ENCODE measurements around the gene LMAN2L.

Gene LMAN2L

DNA sequence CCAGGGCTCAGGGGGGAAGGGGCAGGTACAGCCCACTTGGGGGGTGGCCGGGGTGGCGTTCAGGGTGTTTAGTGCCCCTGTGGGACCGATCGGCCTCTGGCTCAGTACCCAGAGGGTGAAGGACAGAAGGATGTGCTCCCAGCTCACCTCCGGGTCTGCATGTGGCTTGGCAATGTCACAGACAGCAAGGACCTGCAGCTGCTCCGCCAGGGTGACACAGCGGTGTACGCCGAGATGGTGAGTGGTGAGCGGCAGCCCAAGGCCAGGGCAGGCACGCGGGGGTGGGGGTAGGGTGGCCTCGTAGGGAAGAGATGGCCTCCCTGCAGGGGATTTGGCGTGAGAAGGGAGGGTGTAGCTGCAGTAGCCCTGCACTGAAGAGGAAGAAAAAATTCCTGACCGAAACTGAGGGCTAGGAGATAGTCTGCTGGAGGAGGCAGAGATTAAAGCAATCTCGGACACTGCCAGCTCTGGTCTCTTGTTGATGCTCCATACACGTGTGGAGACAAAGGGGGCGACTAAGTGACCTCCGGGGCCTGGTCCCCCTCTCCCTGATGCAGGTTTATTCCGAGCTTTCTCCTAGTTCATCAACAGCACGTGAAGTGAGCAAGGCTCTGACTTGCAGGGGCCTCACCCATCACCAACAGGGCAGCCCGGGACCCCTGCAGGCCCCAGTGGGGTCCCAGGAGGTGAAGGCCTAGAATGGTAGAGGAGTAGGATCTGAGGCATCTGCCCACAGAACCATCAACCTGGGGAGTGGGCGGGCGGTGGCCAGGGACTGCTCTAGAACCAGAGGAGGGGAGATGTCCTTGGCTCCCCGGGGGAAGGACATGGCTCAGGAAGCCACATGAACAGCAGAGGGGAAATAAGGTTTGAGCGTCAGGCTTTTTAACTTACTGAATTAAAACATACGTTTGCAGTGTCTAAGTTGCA lies 51.9 kb downstream of the LMAN2L start:
- Histone ChIP-seq H3K9ac (ENCODE audit: low read depth in 1 of 2, low read length in 2 of 2) (no peak overlapping the region), H3K4me1 (ENCODE audit: control insufficient read depth in 2 of 2, insufficient read depth in 2 of 2, low read length in 2 of 2) (no peaks in the 10 kb centered on the region), H3K27ac (ENCODE audit: low read depth in 2 of 2, low read length in 2 of 2) (no peak overlapping the region), H3K9me3 (ENCODE audit: control insufficient read depth in 2 of 2, low read length in 2 of 2) (no peaks in the 10 kb centered on the region), H3K4me3 (ENCODE audit: low read length in 2 of 2) (no peak overlapping the region), H3K36me3 (ENCODE audit: control insufficient read depth in 2 of 2, insufficient read depth in 2 of 2, low read length in 2 of 2) (no peaks in the 10 kb centered on the region), H3K27me3 (ENCODE audit: control insufficient read depth in 2 of 2, insufficient read depth in 2 of 2, low read length in 2 of 2) (no peaks in the 10 kb centered on the region)

GRCh38 chr2:96687266-96687665 lies 52.6 kb downstream of the LMAN2L start:
- H3K27ac ChIP-seq (ENCODE audit: low read depth in 2 of 2, low read length in 2 of 2) = no peak overlapping the region
- H3K4me3 ChIP-seq (ENCODE audit: low read length in 2 of 2) = no peak overlapping the region
- H3K9ac ChIP-seq (ENCODE audit: low read depth in 1 of 2, low read length in 2 of 2) = no peak overlapping the region
- H3K4me1 ChIP-seq (ENCODE audit: control insufficient read depth in 2 of 2, insufficient read depth in 2 of 2, low read length in 2 of 2) = no peaks in the 10 kb centered on the region
- no peaks in the 10 kb centered on the region for H3K27me3 ChIP-seq (ENCODE audit: control insufficient read depth in 2 of 2, insufficient read depth in 2 of 2, low read length in 2 of 2)
- H3K9me3 ChIP-seq (ENCODE audit: control insufficient read depth in 2 of 2, low read length in 2 of 2) = no peaks in the 10 kb centered on the region
- H3K36me3 ChIP-seq (ENCODE audit: control insufficient read depth in 2 of 2, insufficient read depth in 2 of 2, low read length in 2 of 2) = no peaks in the 10 kb centered on the region

DNA sequence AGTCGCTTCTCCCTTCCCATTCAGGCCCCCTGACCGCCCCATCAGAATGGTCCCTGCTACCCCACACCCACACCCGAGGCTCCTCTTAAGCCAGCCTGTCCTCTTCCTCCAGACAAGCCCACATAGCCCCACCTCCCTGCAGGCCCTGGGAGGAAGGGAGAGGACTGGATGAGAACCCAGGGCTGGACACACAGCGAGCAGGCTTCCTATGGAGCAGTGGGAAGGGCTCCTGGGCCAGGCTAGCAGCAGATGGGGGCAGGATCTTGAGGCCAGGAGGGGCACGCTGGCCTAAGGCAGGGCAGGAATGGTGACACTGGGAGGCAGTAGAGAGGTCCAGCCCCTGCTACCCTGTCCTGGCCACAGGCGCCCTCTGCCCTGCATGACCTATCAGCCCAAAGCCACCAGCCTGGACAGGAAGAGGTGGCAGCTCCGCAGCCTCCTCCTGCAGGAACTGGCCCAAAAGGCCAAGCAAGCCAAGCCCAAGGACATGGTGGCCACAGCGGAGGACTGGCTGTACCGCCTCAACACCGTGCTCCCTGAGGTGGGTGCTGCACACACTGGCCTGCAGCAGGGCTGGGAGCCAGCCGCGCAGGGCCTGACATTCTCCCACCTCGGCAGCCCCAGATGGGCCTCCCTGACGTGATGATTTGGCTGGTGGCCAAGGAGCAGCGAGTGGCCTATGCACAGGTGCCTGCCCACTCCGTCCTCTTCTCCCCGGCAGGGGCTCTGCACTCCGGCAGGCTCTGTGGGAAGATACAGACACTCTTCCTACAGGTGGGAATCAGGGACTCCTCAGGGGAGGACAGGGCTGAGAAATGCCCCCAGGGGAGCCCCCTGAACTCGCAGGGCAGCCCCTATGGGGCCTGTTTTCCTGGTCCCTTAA lies 54.0 kb downstream of the LMAN2L start:
- Histone ChIP-seq H3K27ac (ENCODE audit: low read depth in 2 of 2, low read length in 2 of 2) (no peak overlapping the region), H3K27me3 (ENCODE audit: control insufficient read depth in 2 of 2, insufficient read depth in 2 of 2, low read length in 2 of 2) (no peaks in the 10 kb centered on the region), H3K9ac (ENCODE audit: low read depth in 1 of 2, low read length in 2 of 2) (no peak overlapping the region), H3K9me3 (ENCODE audit: control insufficient read depth in 2 of 2, low read length in 2 of 2) (no peaks in the 10 kb centered on the region), H3K4me3 (ENCODE audit: low read length in 2 of 2) (no peak overlapping the region), H3K4me1 (ENCODE audit: control insufficient read depth in 2 of 2, insufficient read depth in 2 of 2, low read length in 2 of 2) (no peaks in the 10 kb centered on the region), H3K36me3 (ENCODE audit: control insufficient read depth in 2 of 2, insufficient read depth in 2 of 2, low read length in 2 of 2) (no peaks in the 10 kb centered on the region)

DNA sequence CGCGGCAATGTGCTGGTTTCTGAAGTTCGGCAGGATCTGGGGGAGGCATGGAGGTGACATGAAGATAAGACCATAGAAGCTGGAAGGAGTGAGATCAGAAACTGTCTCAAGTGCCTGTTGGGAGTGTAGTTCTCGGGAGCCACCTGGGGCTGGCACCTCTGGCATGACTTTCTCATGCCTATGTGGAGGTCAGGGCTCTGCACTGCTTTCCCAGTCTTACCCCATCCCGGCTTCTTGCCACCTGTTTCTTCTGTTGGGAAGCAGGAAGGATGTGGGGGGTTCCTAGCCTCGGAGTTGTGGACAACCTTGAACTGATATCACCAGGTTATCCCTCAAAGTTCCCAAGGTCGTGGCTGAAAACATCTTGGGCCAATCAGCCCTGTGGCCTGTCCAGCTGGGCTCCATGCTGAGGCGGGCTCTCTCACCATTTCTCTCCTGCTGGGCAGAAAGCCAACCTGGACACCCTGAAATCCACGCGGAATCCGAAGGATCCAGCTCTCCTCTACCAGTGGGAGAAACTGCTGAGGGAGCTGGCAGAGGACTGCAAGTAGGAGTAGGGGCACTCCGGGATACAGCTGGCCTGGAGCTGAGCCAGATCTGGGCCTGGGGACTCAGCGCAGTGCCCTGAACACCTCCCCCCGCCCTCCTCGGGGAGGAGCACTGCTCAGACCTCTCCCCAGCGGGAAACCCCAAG lies 54.8 kb downstream of the LMAN2L start:
- no peak overlapping the region for H3K27ac ChIP-seq (ENCODE audit: low read depth in 2 of 2, low read length in 2 of 2)
- no peak overlapping the region for H3K4me3 ChIP-seq (ENCODE audit: low read length in 2 of 2)
- peaks cover 0 to 3% of the 10 kb centered on the region in 2 donors for H3K4me1 ChIP-seq (ENCODE audit: control insufficient read depth in 2 of 2, insufficient read depth in 2 of 2, low read length in 2 of 2)
- H3K36me3 ChIP-seq (ENCODE audit: control insufficient read depth in 2 of 2, insufficient read depth in 2 of 2, low read length in 2 of 2) = no peaks in the 10 kb centered on the region
- no peaks in the 10 kb centered on the region for H3K9me3 ChIP-seq (ENCODE audit: control insufficient read depth in 2 of 2, low read length in 2 of 2)
- no peak overlapping the region for H3K9ac ChIP-seq (ENCODE audit: low read depth in 1 of 2, low read length in 2 of 2)
- H3K27me3 ChIP-seq (ENCODE audit: control insufficient read depth in 2 of 2, insufficient read depth in 2 of 2, low read length in 2 of 2) = no peaks in the 10 kb centered on the region

GRCh38 chr2:96683972-96684820 lies 55.7 kb downstream of the LMAN2L start:
- peaks cover 0 to 7% of the 10 kb centered on the region in 2 donors for H3K4me1 ChIP-seq (ENCODE audit: control insufficient read depth in 2 of 2, insufficient read depth in 2 of 2, low read length in 2 of 2)
- no peaks in the 10 kb centered on the region for H3K27me3 ChIP-seq (ENCODE audit: control insufficient read depth in 2 of 2, insufficient read depth in 2 of 2, low read length in 2 of 2)
- no peak overlapping the region for H3K27ac ChIP-seq (ENCODE audit: low read depth in 2 of 2, low read length in 2 of 2)
- H3K4me3 ChIP-seq (ENCODE audit: low read length in 2 of 2) = no peak overlapping the region
- no peaks in the 10 kb centered on the region for H3K9me3 ChIP-seq (ENCODE audit: control insufficient read depth in 2 of 2, low read length in 2 of 2)
- H3K36me3 ChIP-seq (ENCODE audit: control insufficient read depth in 2 of 2, insufficient read depth in 2 of 2, low read length in 2 of 2) = no peaks in the 10 kb centered on the region
- H3K9ac ChIP-seq (ENCODE audit: low read depth in 1 of 2, low read length in 2 of 2) = no peak overlapping the region

DNA sequence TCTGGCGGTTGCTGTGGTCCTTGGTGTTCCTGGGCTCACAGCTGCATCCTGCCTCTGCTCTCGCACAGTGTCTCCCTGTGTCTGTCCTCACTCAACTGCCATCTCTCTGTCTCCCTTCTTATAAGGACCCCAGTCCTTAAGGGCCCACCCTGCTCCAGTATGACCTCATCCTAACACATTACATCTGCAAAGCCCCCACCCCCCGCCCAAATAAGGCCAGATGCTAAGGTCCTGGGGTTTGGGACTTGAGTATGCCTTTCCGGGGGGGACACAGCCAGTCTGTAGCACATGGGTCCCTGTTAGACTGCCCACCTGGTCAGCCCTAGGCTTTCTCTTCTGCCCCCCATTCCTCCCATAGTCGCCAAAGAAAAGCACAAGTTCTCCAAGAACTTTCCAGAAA lies 56.6 kb downstream of the LMAN2L start:
- H3K27ac ChIP-seq (ENCODE audit: low read depth in 2 of 2, low read length in 2 of 2) = no peak overlapping the region
- no peak overlapping the region for H3K9ac ChIP-seq (ENCODE audit: low read depth in 1 of 2, low read length in 2 of 2)

GRCh38 chr2:96681540-96681939 lies 58.3 kb downstream of the LMAN2L start:
- Histone ChIP-seq H3K4me3 (ENCODE audit: low read length in 2 of 2) (no peak overlapping the region), H3K36me3 (ENCODE audit: control insufficient read depth in 2 of 2, insufficient read depth in 2 of 2, low read length in 2 of 2) (no peaks in the 10 kb centered on the region), H3K27ac (ENCODE audit: low read depth in 2 of 2, low read length in 2 of 2) (no peak overlapping the region), H3K27me3 (ENCODE audit: control insufficient read depth in 2 of 2, insufficient read depth in 2 of 2, low read length in 2 of 2) (no peaks in the 10 kb centered on the region), H3K9ac (ENCODE audit: low read depth in 1 of 2, low read length in 2 of 2) (no peak overlapping the region), H3K9me3 (ENCODE audit: control insufficient read depth in 2 of 2, low read length in 2 of 2) (no peaks in the 10 kb centered on the region), H3K4me1 (ENCODE audit: control insufficient read depth in 2 of 2, insufficient read depth in 2 of 2, low read length in 2 of 2) (peaks cover 0 to 7% of the 10 kb centered on the region in 2 donors)

More for the DNA sequence above, 56.6 kb downstream of the LMAN2L start:
- Histone ChIP-seq H3K27me3 (ENCODE audit: control insufficient read depth in 2 of 2, insufficient read depth in 2 of 2, low read length in 2 of 2) (no peaks in the 10 kb centered on the region), H3K4me1 (ENCODE audit: control insufficient read depth in 2 of 2, insufficient read depth in 2 of 2, low read length in 2 of 2) (peaks cover 0 to 7% of the 10 kb centered on the region in 2 donors), H3K4me3 (ENCODE audit: low read length in 2 of 2) (no peak overlapping the region), H3K9me3 (ENCODE audit: control insufficient read depth in 2 of 2, low read length in 2 of 2) (no peaks in the 10 kb centered on the region), H3K36me3 (ENCODE audit: control insufficient read depth in 2 of 2, insufficient read depth in 2 of 2, low read length in 2 of 2) (no peaks in the 10 kb centered on the region)

DNA sequence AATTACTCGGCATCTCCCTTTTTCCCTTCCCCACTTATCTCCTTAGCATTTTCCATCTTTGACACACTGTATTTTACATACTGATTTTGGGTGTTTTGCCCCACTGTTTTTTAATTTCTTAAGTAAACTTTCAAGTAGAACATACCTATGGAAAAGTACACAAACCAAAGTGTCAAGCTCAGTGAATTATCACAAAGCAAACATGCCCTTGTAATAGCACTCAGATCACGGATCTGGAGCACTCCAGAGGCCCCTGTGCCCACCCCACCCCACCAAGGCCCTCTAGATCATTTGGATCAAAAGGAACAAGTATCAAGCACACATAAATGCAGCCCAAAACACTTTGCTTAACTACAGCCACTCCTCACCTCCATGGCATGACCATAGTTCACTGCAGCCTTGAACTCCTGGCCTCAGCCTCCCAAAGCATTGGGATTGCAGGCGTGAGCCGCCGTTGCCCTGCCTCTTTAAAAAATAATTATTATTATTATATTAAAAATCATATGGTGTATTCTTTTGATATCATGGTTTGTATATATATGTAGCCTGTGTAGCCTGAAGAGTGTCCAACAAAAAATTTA lies 59.2 kb downstream of the LMAN2L start:
- H3K4me1 ChIP-seq (ENCODE audit: control insufficient read depth in 2 of 2, insufficient read depth in 2 of 2, low read length in 2 of 2) = peaks cover 0 to 7% of the 10 kb centered on the region in 2 donors
- no peaks in the 10 kb centered on the region for H3K36me3 ChIP-seq (ENCODE audit: control insufficient read depth in 2 of 2, insufficient read depth in 2 of 2, low read length in 2 of 2)
- H3K27ac ChIP-seq (ENCODE audit: low read depth in 2 of 2, low read length in 2 of 2) = no peak overlapping the region
- no peak overlapping the region for H3K4me3 ChIP-seq (ENCODE audit: low read length in 2 of 2)
- H3K27me3 ChIP-seq (ENCODE audit: control insufficient read depth in 2 of 2, insufficient read depth in 2 of 2, low read length in 2 of 2) = no peaks in the 10 kb centered on the region
- H3K9me3 ChIP-seq (ENCODE audit: control insufficient read depth in 2 of 2, low read length in 2 of 2) = no peaks in the 10 kb centered on the region
- no peak overlapping the region for H3K9ac ChIP-seq (ENCODE audit: low read depth in 1 of 2, low read length in 2 of 2)

GRCh38 chr2:96679848-96680247 lies 60.0 kb downstream of the LMAN2L start:
- H3K9ac ChIP-seq (ENCODE audit: low read depth in 1 of 2, low read length in 2 of 2) = no peak overlapping the region

More at GRCh38 chr2:96679848-96680247, 60.0 kb downstream of the LMAN2L start:
- no peaks in the 10 kb centered on the region for H3K9me3 ChIP-seq (ENCODE audit: control insufficient read depth in 2 of 2, low read length in 2 of 2)
- peaks cover 0 to 7% of the 10 kb centered on the region in 2 donors for H3K4me1 ChIP-seq (ENCODE audit: control insufficient read depth in 2 of 2, insufficient read depth in 2 of 2, low read length in 2 of 2)
- H3K27me3 ChIP-seq (ENCODE audit: control insufficient read depth in 2 of 2, insufficient read depth in 2 of 2, low read length in 2 of 2) = no peaks in the 10 kb centered on the region
- no peak overlapping the region for H3K4me3 ChIP-seq (ENCODE audit: low read length in 2 of 2)
- H3K36me3 ChIP-seq (ENCODE audit: control insufficient read depth in 2 of 2, insufficient read depth in 2 of 2, low read length in 2 of 2) = no peaks in the 10 kb centered on the region
- H3K27ac ChIP-seq (ENCODE audit: low read depth in 2 of 2, low read length in 2 of 2) = no peak overlapping the region

Measured in mucosa of rectum (tissue), 2 donors.